GM23338 (cell line): Measurements from ENCODE around the gene ANKRD11.

Source experiments
- CREB1 ChIP-seq: fragments of 250-450 bp; sonication (Bioruptor Pico); IDR thresholded peaks from 2 replicates; pipeline ENCODE4 v1.5.0; 2020; ENCODE audit warnings: low read depth, mild to moderate bottlenecking, moderate library complexity
- EZH2 ChIP-seq: fragments of 200-600 bp; sonication (generic); IDR thresholded peaks from one replicate; pipeline ENCODE4 v1.8.0; 2017; ENCODE audit warnings: antibody characterized with exemption, mild to moderate bottlenecking, low read depth; ENCODE audit not compliant: unreplicated experiment
- EZH2phosphoT487 ChIP-seq: fragments of 200-600 bp; sonication (generic); IDR thresholded peaks from one replicate; pipeline ENCODE4 v1.8.1; 2018; ENCODE audit warnings: antibody characterized with exemption; ENCODE audit not compliant: unreplicated experiment
- JUNB ChIP-seq: IDR thresholded peaks from one replicate; pipeline ENCODE4 v1.6.1; 2016; ENCODE audit warnings: antibody characterized with exemption; ENCODE audit not compliant: unreplicated experiment
- NANOG ChIP-seq: IDR thresholded peaks from 2 replicates; pipeline ENCODE4 v1.6.1; 2016; ENCODE audit warnings: antibody characterized with exemption, borderline replicate concordance
- POLR2AphosphoS5 ChIP-seq: IDR thresholded peaks from 2 replicates; pipeline ENCODE4 v1.6.1; 2016; ENCODE audit warnings: antibody characterized with exemption, low read depth
- STAT1 ChIP-seq: IDR thresholded peaks from one replicate; pipeline ENCODE4 v1.6.1; 2016; ENCODE audit warnings: antibody characterized with exemption; ENCODE audit not compliant: unreplicated experiment
- ZNF114 ChIP-seq: fragments of 250-450 bp; sonication (Bioruptor Pico); IDR thresholded peaks from 2 replicates; pipeline ENCODE4 v1.5.0; 2020; ENCODE audit warnings: mild to moderate bottlenecking, moderate library complexity
- ZNF331 ChIP-seq: fragments of 250-450 bp; sonication (Bioruptor Pico); IDR thresholded peaks from 2 replicates; pipeline ENCODE4 v1.5.0; 2020; ENCODE audit warnings: low read depth, mild to moderate bottlenecking, moderate library complexity
- TF ChIP-seq, protein P1 (sequence below), 2 experiments: fragments of 200-600 bp in 1 of 2; sonication (generic) in 1 of 2; conservative IDR thresholded peaks; 2 replicates each; pipeline versions ENCODE4 v1.5.1 to v1.6.1; 2016 to 2017; ENCODE audit warnings: antibody characterized with exemption in 2 of 2, low read depth in 2 of 2, mild to moderate bottlenecking in 2 of 2, moderate library complexity in 1 of 2
- TF ChIP-seq, protein P2 (sequence below): IDR thresholded peaks from one replicate; pipeline ENCODE4 v1.6.1; 2018; ENCODE audit warnings: antibody characterized with exemption; ENCODE audit not compliant: unreplicated experiment
- TF ChIP-seq, protein P3 (sequence below): IDR thresholded peaks from 2 replicates; pipeline ENCODE4 v1.6.1; 2016; ENCODE audit warnings: antibody characterized with exemption
- TF ChIP-seq, protein P4 (sequence below): fragments of 250-450 bp; sonication (Bioruptor Pico); IDR thresholded peaks from 2 replicates; pipeline ENCODE4 v1.5.0; 2020; ENCODE audit warnings: mild to moderate bottlenecking, moderate library complexity

DNA sequence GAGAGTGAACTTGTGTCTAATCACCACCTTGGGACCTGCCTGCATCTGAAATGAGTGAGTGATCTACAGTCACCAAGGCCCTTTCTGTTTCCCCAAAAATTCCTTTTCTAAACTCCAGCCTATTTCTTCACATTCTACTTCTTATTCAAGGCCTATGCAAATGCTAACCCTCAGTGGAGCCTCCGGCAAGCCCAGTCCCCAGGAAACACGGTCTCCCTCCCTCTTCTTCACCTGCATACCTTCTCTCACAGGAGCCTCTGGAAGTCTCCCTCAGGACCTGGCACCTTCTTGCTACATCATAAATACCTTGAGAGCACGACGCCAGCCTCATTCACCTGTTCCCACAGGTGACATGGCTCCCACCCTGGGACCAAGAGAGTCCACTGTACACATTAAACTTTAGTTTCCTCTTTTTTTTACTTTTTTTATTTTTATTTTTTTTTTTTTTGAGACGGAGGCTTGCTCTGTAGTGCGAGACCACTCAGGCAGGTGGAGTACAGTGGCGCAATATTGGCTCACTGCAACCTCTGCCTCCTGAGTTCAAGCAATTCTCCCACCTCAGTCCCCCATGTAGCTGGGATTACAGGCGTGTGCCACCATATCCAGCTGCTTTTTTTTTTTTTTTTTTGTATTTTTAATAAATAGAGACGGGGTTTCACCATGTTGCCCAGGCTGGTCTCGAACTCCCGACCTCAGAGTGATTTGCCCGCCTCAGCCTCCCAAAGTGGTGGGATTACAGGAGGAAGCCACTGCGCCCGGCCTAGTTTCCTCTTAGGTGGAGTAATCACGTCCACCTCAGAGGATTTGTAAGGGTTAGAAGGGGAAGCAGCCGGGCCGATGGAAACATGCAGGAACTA is 97.3 kb downstream of the ANKRD11 start:
- no peak for TF ChIP-seq EZH2
- TF ChIP-seq, protein P1, sequence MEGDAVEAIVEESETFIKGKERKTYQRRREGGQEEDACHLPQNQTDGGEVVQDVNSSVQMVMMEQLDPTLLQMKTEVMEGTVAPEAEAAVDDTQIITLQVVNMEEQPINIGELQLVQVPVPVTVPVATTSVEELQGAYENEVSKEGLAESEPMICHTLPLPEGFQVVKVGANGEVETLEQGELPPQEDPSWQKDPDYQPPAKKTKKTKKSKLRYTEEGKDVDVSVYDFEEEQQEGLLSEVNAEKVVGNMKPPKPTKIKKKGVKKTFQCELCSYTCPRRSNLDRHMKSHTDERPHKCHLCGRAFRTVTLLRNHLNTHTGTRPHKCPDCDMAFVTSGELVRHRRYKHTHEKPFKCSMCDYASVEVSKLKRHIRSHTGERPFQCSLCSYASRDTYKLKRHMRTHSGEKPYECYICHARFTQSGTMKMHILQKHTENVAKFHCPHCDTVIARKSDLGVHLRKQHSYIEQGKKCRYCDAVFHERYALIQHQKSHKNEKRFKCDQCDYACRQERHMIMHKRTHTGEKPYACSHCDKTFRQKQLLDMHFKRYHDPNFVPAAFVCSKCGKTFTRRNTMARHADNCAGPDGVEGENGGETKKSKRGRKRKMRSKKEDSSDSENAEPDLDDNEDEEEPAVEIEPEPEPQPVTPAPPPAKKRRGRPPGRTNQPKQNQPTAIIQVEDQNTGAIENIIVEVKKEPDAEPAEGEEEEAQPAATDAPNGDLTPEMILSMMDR (conservative IDR thresholded peaks at IDR 0.05; ENCODE audit: low read depth in 2 of 2), result no peak
- TF ChIP-seq POLR2AphosphoS5, result no peak
- TF ChIP-seq, protein P2, sequence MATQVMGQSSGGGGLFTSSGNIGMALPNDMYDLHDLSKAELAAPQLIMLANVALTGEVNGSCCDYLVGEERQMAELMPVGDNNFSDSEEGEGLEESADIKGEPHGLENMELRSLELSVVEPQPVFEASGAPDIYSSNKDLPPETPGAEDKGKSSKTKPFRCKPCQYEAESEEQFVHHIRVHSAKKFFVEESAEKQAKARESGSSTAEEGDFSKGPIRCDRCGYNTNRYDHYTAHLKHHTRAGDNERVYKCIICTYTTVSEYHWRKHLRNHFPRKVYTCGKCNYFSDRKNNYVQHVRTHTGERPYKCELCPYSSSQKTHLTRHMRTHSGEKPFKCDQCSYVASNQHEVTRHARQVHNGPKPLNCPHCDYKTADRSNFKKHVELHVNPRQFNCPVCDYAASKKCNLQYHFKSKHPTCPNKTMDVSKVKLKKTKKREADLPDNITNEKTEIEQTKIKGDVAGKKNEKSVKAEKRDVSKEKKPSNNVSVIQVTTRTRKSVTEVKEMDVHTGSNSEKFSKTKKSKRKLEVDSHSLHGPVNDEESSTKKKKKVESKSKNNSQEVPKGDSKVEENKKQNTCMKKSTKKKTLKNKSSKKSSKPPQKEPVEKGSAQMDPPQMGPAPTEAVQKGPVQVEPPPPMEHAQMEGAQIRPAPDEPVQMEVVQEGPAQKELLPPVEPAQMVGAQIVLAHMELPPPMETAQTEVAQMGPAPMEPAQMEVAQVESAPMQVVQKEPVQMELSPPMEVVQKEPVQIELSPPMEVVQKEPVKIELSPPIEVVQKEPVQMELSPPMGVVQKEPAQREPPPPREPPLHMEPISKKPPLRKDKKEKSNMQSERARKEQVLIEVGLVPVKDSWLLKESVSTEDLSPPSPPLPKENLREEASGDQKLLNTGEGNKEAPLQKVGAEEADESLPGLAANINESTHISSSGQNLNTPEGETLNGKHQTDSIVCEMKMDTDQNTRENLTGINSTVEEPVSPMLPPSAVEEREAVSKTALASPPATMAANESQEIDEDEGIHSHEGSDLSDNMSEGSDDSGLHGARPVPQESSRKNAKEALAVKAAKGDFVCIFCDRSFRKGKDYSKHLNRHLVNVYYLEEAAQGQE, result no peak
- TF ChIP-seq EZH2phosphoT487, result no peak
- no peak for TF ChIP-seq CREB1 (CRISPR knock-in tag)
- TF ChIP-seq STAT1, result no peak
- no peak for TF ChIP-seq NANOG
- no peak for TF ChIP-seq JUNB
- TF ChIP-seq, protein P3, sequence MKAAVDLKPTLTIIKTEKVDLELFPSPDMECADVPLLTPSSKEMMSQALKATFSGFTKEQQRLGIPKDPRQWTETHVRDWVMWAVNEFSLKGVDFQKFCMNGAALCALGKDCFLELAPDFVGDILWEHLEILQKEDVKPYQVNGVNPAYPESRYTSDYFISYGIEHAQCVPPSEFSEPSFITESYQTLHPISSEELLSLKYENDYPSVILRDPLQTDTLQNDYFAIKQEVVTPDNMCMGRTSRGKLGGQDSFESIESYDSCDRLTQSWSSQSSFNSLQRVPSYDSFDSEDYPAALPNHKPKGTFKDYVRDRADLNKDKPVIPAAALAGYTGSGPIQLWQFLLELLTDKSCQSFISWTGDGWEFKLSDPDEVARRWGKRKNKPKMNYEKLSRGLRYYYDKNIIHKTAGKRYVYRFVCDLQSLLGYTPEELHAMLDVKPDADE, result no peak
- TF ChIP-seq ZNF114 (CRISPR knock-in tag), result no peak
- no peak for TF ChIP-seq ZNF331
- TF ChIP-seq, protein P4, sequence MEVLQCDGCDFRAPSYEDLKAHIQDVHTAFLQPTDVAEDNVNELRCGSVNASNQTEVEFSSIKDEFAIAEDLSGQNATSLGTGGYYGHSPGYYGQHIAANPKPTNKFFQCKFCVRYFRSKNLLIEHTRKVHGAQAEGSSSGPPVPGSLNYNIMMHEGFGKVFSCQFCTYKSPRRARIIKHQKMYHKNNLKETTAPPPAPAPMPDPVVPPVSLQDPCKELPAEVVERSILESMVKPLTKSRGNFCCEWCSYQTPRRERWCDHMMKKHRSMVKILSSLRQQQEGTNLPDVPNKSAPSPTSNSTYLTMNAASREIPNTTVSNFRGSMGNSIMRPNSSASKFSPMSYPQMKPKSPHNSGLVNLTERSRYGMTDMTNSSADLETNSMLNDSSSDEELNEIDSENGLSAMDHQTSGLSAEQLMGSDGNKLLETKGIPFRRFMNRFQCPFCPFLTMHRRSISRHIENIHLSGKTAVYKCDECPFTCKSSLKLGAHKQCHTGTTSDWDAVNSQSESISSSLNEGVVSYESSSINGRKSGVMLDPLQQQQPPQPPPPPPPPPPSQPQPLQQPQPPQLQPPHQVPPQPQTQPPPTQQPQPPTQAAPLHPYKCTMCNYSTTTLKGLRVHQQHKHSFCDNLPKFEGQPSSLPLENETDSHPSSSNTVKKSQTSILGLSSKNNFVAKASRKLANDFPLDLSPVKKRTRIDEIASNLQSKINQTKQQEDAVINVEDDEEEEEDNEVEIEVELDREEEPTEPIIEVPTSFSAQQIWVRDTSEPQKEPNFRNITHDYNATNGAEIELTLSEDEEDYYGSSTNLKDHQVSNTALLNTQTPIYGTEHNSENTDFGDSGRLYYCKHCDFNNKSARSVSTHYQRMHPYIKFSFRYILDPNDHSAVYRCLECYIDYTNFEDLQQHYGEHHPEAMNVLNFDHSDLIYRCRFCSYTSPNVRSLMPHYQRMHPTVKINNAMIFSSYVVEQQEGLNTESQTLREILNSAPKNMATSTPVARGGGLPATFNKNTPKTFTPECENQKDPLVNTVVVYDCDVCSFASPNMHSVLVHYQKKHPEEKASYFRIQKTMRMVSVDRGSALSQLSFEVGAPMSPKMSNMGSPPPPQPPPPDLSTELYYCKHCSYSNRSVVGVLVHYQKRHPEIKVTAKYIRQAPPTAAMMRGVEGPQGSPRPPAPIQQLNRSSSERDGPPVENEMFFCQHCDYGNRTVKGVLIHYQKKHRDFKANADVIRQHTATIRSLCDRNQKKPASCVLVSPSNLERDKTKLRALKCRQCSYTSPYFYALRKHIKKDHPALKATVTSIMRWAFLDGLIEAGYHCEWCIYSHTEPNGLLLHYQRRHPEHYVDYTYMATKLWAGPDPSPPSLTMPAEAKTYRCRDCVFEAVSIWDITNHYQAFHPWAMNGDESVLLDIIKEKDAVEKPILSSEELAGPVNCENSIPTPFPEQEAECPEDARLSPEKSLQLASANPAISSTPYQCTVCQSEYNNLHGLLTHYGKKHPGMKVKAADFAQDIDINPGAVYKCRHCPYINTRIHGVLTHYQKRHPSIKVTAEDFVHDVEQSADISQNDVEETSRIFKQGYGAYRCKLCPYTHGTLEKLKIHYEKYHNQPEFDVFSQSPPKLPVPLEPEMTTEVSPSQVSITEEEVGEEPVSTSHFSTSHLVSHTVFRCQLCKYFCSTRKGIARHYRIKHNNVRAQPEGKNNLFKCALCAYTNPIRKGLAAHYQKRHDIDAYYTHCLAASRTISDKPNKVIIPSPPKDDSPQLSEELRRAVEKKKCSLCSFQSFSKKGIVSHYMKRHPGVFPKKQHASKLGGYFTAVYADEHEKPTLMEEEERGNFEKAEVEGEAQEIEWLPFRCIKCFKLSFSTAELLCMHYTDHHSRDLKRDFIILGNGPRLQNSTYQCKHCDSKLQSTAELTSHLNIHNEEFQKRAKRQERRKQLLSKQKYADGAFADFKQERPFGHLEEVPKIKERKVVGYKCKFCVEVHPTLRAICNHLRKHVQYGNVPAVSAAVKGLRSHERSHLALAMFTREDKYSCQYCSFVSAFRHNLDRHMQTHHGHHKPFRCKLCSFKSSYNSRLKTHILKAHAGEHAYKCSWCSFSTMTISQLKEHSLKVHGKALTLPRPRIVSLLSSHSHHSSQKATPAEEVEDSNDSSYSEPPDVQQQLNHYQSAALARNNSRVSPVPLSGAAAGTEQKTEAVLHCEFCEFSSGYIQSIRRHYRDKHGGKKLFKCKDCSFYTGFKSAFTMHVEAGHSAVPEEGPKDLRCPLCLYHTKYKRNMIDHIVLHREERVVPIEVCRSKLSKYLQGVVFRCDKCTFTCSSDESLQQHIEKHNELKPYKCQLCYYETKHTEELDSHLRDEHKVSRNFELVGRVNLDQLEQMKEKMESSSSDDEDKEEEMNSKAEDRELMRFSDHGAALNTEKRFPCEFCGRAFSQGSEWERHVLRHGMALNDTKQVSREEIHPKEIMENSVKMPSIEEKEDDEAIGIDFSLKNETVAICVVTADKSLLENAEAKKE, result no peak
